Keratinocyte (primary cell): Measurements from ENCODE around the gene OSTN. TPM values are rescaled to one million over a fixed set of nuclear protein-coding genes. Genes with fewer than 3 reads are reported as not detected.
"Not testable (repeated sequence)": the region's sequence is repeated elsewhere in the genome, so short reads cannot be mapped to it uniquely, and the experiment has no call there.

Experiments used
- DNase-seq: peaks from one replicate; pipeline ENCODE4 v3.0.0-alpha.2; 2011; ENCODE audit warnings: low read depth, missing footprints, low spot score
- FAIRE-seq: peaks from 2 replicates; lab custom pipeline; 2011; peaks lifted over from hg19 to GRCh38; lab: Jason Lieb, UNC
- H2AFZ ChIP-seq: 2 replicates; pipeline ENCODE4 v1.6.0; 2012; ENCODE audit warnings: low read length, control low read depth, inconsistent platforms; ENCODE audit not compliant: control insufficient read depth
- H3K27ac ChIP-seq: 2 replicates; pipeline ENCODE4 v1.5.1; 2011; ENCODE audit warnings: low read length; ENCODE audit not compliant: control insufficient read depth, insufficient read depth
- H3K27me3 ChIP-seq: 3 replicates; pipeline ENCODE4 v1.6.0; 2011; ENCODE audit warnings: low read length; ENCODE audit not compliant: control insufficient read depth, insufficient read depth; ENCODE audit errors: extremely low read depth
- H3K36me3 ChIP-seq, 2 experiments: 2 replicates in 1 of 2; 3 replicates in 1 of 2; pipeline ENCODE4 v1.5.1; 2011; ENCODE audit warnings: low read length in 2 of 2, mild to moderate bottlenecking in 1 of 2; ENCODE audit not compliant: control insufficient read depth in 2 of 2, insufficient read depth in 2 of 2; ENCODE audit errors: extremely low read depth in 1 of 2
- H3K4me1 ChIP-seq: 3 replicates; pipeline ENCODE4 v1.5.1; 2011; ENCODE audit warnings: low read length; ENCODE audit not compliant: control insufficient read depth, insufficient read depth; ENCODE audit errors: extremely low read depth
- H3K4me2 ChIP-seq: 3 replicates; pipeline ENCODE4 v1.6.0; 2011; ENCODE audit warnings: low read depth, low read length; ENCODE audit not compliant: control insufficient read depth, insufficient read depth; ENCODE audit errors: extremely low read depth
- H3K4me3 ChIP-seq, 3 experiments: fragments of 200-600 bp in 1 of 3; sonication (generic) in 1 of 3; 2 replicates in 2 of 3; 3 replicates in 1 of 3; pipeline ENCODE4 v1.5.1; 2011 to 2016; ENCODE audit warnings: low read length in 3 of 3, mild to moderate bottlenecking in 3 of 3, control low read depth in 2 of 3, inconsistent platforms in 1 of 3, low read depth in 1 of 3, mixed read lengths in 1 of 3, mixed run types in 1 of 3, moderate library complexity in 1 of 3; ENCODE audit not compliant: control insufficient read depth in 2 of 3, insufficient read depth in 2 of 3; ENCODE audit errors: extremely low read depth in 1 of 3
- H3K79me2 ChIP-seq: 2 replicates; pipeline ENCODE4 v1.6.0; 2012; ENCODE audit warnings: low read length; ENCODE audit not compliant: control insufficient read depth, insufficient read depth
- H3K9ac ChIP-seq: 3 replicates; pipeline ENCODE4 v1.6.0; 2011; ENCODE audit warnings: low read length; ENCODE audit not compliant: control insufficient read depth, insufficient read depth; ENCODE audit errors: extremely low read depth
- H3K9me1 ChIP-seq: 3 replicates; pipeline ENCODE4 v1.6.0; 2011; ENCODE audit warnings: low read length; ENCODE audit not compliant: control insufficient read depth, insufficient read depth; ENCODE audit errors: extremely low read depth
- H3K9me3 ChIP-seq: 2 replicates; pipeline ENCODE4 v1.5.1; 2012; ENCODE audit warnings: low read depth, low read length; ENCODE audit not compliant: control insufficient read depth
- H4K20me1 ChIP-seq: 3 replicates; pipeline ENCODE4 v1.6.0; 2011; ENCODE audit warnings: low read length; ENCODE audit not compliant: control insufficient read depth, insufficient read depth; ENCODE audit errors: extremely low read depth
- EZH2 ChIP-seq: IDR thresholded peaks from one replicate; pipeline ENCODE4 v1.6.1; 2012; ENCODE audit warnings: inconsistent platforms, mild to moderate bottlenecking, low read length, moderate library complexity
- dilution Hi-C: fragments of 300-500 bp; cut with MboI; formaldehyde crosslinking; loops from one replicate; pipeline ENCODE4 v1.7.0; 2020; ENCODE audit warnings: low sequenced_read_pairs; ENCODE audit not compliant: extremely low pct_ligation_motif_present
- polyA plus RNA-seq, 5 experiments: library from polyadenylated mRNA; depleted of rRNA in 3 of 5; stranded (reverse) in 3 of 5; stranded (forward) in 1 of 5; unstranded in 1 of 5; fragments of >200 nt; gene quantifications; 1 replicate in 1 of 5; 2 replicates in 3 of 5; 3 replicates in 1 of 5; pipeline versions ENCODE4 v1.2.1 to v1.2.3, GENCODE V29; 2011 to 2012; ENCODE audit warnings: missing spikeins in 2 of 5, low read depth in 1 of 5, low replicate concordance in 1 of 5
- TF ChIP-seq, protein P1 (sequence below), 3 experiments: IDR thresholded peaks in 1 of 3; conservative IDR thresholded peaks in 1 of 3; optimal IDR thresholded peaks in 1 of 3; 2 replicates in 2 of 3; 3 replicates in 1 of 3; pipeline versions ENCODE3 to v1.5.1; 2011; ENCODE audit warnings: low read length in 3 of 3, mild to moderate bottlenecking in 3 of 3, moderate library complexity in 2 of 3, control low read depth in 1 of 3, inconsistent platforms in 1 of 3; ENCODE audit not compliant: insufficient read depth in 2 of 3; ENCODE audit errors: extremely low read depth in 1 of 3

The OSTN gene
- polyA plus RNA-seq, 1 donor (not counting 4 experiments of a cell fraction or from before 2014, with no cell fraction given): not detected

DNA sequence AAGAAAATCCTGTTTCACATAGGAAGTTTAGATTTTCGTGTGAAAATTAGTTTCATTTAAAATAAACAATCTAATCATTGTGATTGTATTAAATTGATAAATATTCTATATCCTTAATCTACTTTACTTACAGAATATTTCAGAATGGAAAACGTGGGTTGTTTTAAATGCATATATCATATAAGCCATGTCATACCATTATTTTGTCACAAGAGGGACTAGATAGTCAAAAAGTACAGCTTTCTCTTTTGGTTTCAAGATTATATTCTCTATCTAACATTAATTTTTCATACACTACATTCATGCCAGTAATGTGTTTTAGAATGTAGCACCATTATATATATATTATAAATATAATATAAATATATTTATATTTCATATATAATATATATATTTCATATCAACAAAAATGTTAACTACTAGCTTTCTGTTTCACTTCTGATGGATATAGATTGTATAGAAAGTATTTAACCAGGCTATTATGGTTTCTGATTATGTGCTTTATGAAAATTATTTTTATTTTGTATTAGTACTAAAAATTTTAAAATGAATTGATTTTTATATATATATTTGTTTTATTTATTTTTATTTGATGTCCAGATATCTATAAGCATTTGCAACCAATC is 45.3 kb downstream of the OSTN start:
- H3K9ac ChIP-seq: no peak overlapping the region
- H3K4me2 ChIP-seq: no peak overlapping the region
- no peaks in the 10 kb centered on the region for H3K9me3 ChIP-seq
- no peaks in the 10 kb centered on the region for H3K36me3 ChIP-seq
- no peak overlapping the region for H3K27ac ChIP-seq
- H2AFZ ChIP-seq: no peak overlapping the region
- H3K27me3 ChIP-seq: no peaks in the 10 kb centered on the region
- TF ChIP-seq, protein P1, sequence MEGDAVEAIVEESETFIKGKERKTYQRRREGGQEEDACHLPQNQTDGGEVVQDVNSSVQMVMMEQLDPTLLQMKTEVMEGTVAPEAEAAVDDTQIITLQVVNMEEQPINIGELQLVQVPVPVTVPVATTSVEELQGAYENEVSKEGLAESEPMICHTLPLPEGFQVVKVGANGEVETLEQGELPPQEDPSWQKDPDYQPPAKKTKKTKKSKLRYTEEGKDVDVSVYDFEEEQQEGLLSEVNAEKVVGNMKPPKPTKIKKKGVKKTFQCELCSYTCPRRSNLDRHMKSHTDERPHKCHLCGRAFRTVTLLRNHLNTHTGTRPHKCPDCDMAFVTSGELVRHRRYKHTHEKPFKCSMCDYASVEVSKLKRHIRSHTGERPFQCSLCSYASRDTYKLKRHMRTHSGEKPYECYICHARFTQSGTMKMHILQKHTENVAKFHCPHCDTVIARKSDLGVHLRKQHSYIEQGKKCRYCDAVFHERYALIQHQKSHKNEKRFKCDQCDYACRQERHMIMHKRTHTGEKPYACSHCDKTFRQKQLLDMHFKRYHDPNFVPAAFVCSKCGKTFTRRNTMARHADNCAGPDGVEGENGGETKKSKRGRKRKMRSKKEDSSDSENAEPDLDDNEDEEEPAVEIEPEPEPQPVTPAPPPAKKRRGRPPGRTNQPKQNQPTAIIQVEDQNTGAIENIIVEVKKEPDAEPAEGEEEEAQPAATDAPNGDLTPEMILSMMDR (optimal IDR thresholded peaks at IDR 0.05 in 1 of 3, IDR thresholded peaks at IDR 0.05 in 1 of 3, conservative IDR thresholded peaks at IDR 0.05 in 1 of 3; ENCODE audit: extremely low read depth in 1 of 3, insufficient read depth in 2 of 3, low read length in 3 of 3): no peak
- TF ChIP-seq EZH2: no peak
- H4K20me1 ChIP-seq: no peaks in the 10 kb centered on the region
- H3K4me3 ChIP-seq: no peak overlapping the region
- H3K79me2 ChIP-seq: no peaks in the 10 kb centered on the region
- H3K9me1 ChIP-seq: no peaks in the 10 kb centered on the region
- dilution Hi-C loops: no loop called here
- no peaks in the 10 kb centered on the region for H3K4me1 ChIP-seq
- FAIRE-seq (no peak), DNase-seq (no peak)

DNA sequence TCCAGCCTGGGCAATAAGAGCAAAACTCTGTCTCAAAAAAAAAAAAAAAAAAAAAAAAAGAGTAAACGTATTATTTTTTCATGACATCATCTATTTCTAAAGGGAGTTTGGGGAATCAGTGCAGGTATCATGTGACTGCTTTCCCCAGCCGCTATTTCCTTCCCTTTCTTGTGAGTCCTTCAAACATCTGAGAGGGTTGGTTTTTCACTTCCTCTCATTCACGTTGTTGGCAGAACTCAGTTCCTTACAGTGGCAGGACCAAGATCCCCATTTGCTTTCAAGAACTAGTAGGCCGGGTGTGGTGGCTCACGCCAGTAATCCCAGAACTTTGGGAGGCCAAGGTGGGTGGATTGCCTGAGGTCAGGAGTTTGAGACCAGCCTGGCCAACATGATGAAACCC is 47.0 kb downstream of the OSTN start:
- H3K9ac ChIP-seq, dilution Hi-C loops, DNase-seq, FAIRE-seq, H3K9me3 ChIP-seq, H3K4me1 ChIP-seq, H3K4me2 ChIP-seq, H3K9me1 ChIP-seq, H3K27ac ChIP-seq, H3K79me2 ChIP-seq, H2AFZ ChIP-seq, H3K4me3 ChIP-seq, H3K36me3 ChIP-seq, H3K27me3 ChIP-seq, H4K20me1 ChIP-seq: not testable (repeated sequence)

DNA sequence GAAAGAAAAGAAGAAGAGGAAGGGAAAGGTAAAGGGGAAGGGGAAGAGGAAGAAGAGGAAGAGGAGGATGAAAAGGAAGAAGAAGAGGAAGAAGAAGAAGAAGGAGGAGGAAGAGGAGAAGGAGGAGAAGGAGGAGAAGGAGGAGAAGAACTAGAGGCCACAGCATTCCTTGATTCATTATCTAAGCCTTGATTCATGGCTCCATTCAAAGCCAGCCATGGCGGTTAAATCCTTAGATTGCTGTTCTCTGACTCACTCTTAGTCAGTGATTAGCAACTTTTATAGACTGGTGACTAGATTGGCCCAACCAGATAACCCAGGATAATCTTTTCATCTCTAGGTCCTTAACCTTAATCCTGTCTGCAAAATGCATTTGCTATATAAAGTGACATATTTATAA is 47.6 kb downstream of the OSTN start:
- TF ChIP-seq, protein P1 (optimal IDR thresholded peaks at IDR 0.05 in 1 of 3, IDR thresholded peaks at IDR 0.05 in 1 of 3, conservative IDR thresholded peaks at IDR 0.05 in 1 of 3; ENCODE audit: extremely low read depth in 1 of 3, insufficient read depth in 2 of 3, low read length in 3 of 3): no peak
- H3K36me3 ChIP-seq: no peaks in the 10 kb centered on the region
- H3K4me3 ChIP-seq: no peak overlapping the region
- no peaks in the 10 kb centered on the region for H3K4me1 ChIP-seq
- no peak overlapping the region for H3K27ac ChIP-seq
- no peak overlapping the region for H3K9ac ChIP-seq
- DNase-seq (peak; percentile 28), FAIRE-seq (peak; percentile 89)
- H2AFZ ChIP-seq: peak overlapping the region; percentile 46
- H4K20me1 ChIP-seq: no peaks in the 10 kb centered on the region
- H3K79me2 ChIP-seq: no peaks in the 10 kb centered on the region
- no peaks in the 10 kb centered on the region for H3K9me3 ChIP-seq
- H3K4me2 ChIP-seq: no peak overlapping the region
- dilution Hi-C loops: no loop called here
- no peaks in the 10 kb centered on the region for H3K27me3 ChIP-seq
- no peaks in the 10 kb centered on the region for H3K9me1 ChIP-seq
